GM23248 (cell line): Measurements from ENCODE around the gene NR5A2.

Experiments used
- EZH2 ChIP-seq: fragments of 200-600 bp; sonication (generic); IDR thresholded peaks from 2 replicates; pipeline ENCODE4 v1.6.1; 2018; ENCODE audit warnings: antibody characterized with exemption, mild to moderate bottlenecking; ENCODE audit not compliant: insufficient read depth, poor library complexity, severe bottlenecking
- EZH2phosphoT487 ChIP-seq: fragments of 200-600 bp; sonication (generic); IDR thresholded peaks from 2 replicates; pipeline ENCODE4 v1.6.1; 2018; ENCODE audit warnings: antibody characterized with exemption, moderate library complexity, mild to moderate bottlenecking, low read depth; ENCODE audit not compliant: insufficient read depth

GRCh38 chr1:200173097-200173618 is 145.6 kb downstream of the NR5A2 start:
- TF ChIP-seq EZH2phosphoT487: no peak
- TF ChIP-seq EZH2: no peak
